SK-N-SH (cell line): ENCODE data around the gene CNN2. TPM values are rescaled to one million over a fixed set of nuclear protein-coding genes. Genes with fewer than 3 reads are reported as not detected.

Experiments used
- CTCF ChIA-PET: fragments of 300-600, 350-600 bp; formaldehyde crosslinking; extraction: SDS; loops from one replicate; lab custom pipeline; 2021; lab: Yijun Ruan, JAX
- POLR2A ChIA-PET: fragments of 350-600 bp; sonication (Branson Sonifier 250); formaldehyde crosslinking; extraction: SDS; loops from one replicate; lab custom pipeline; 2020; ENCODE audit warnings: antibody characterized with exemption, inconsistent platforms; lab: Yijun Ruan, JAX
- DNase-seq: peaks from one replicate; pipeline ENCODE4 v3.0.0; 2012
- H2AFZ ChIP-seq: fragments of 200-600 bp; sonication (generic); 2 replicates; pipeline ENCODE4 v1.8.1; 2016; ENCODE audit warnings: antibody characterized with exemption, mild to moderate bottlenecking, low read depth
- H3F3A ChIP-seq: fragments of 200-600 bp; sonication (generic); replicated peaks from 2 replicates; pipeline ENCODE3; 2016; ENCODE audit warnings: antibody characterized with exemption, mild to moderate bottlenecking; ENCODE audit not compliant: insufficient read depth
- H3K27ac ChIP-seq, 2 experiments: fragments of 200-500 bp in 1 of 2; fragments of 200-600 bp in 1 of 2; sonication (Bioruptor generic) in 1 of 2; sonication (generic), shearing (Covaris generic) in 1 of 2; 2 replicates each; pipeline versions ENCODE4 v1.5.1 to v1.6.1; 2014 to 2016; ENCODE audit warnings: low read depth in 2 of 2, inconsistent platforms in 1 of 2, low read length in 1 of 2, mild to moderate bottlenecking in 1 of 2, mixed read lengths in 1 of 2
- H3K27me3 ChIP-seq: fragments of 200-600 bp; sonication (generic), shearing (Covaris generic); 2 replicates; pipeline ENCODE4 v1.6.1; 2016; ENCODE audit warnings: mixed run types; ENCODE audit not compliant: insufficient read depth
- H3K36me3 ChIP-seq, 2 experiments: fragments of 200-500 bp in 1 of 2; fragments of 200-600 bp in 1 of 2; sonication (Bioruptor generic) in 1 of 2; sonication (generic) in 1 of 2; replicated peaks in 1 of 2; 2 replicates each; pipeline versions ENCODE3 to v1.5.1; 2014 to 2016; ENCODE audit warnings: low read length in 1 of 2, mild to moderate bottlenecking in 1 of 2; ENCODE audit not compliant: insufficient read depth in 2 of 2, control insufficient read depth in 1 of 2
- H3K4me1 ChIP-seq, 2 experiments: fragments of 200-500 bp in 1 of 2; fragments of 200-600 bp in 1 of 2; sonication (Bioruptor generic) in 1 of 2; sonication (generic), shearing (Covaris generic) in 1 of 2; 2 replicates each; pipeline versions ENCODE4 v1.5.1 to v1.6.1; 2014 to 2016; ENCODE audit warnings: low read depth in 1 of 2, low read length in 1 of 2, mixed run types in 1 of 2; ENCODE audit not compliant: insufficient read depth in 2 of 2, control insufficient read depth in 1 of 2
- H3K4me2 ChIP-seq: fragments of 200-600 bp; sonication (generic), shearing (Covaris generic); 2 replicates; pipeline ENCODE4 v1.6.1; 2017; ENCODE audit warnings: mixed run types
- H3K4me3 ChIP-seq, 2 experiments: fragments of 200-500 bp in 1 of 2; fragments of 200-600 bp in 1 of 2; sonication (Bioruptor generic) in 1 of 2; sonication (generic), shearing (Covaris generic) in 1 of 2; 2 replicates each; pipeline versions ENCODE4 v1.5.1 to v1.8.1; 2014 to 2016; ENCODE audit warnings: low read depth in 2 of 2, inconsistent platforms in 1 of 2, low read length in 1 of 2, mild to moderate bottlenecking in 1 of 2, mixed read lengths in 1 of 2, moderate library complexity in 1 of 2
- H3K79me2 ChIP-seq: fragments of 200-600 bp; sonication (generic); 2 replicates; pipeline ENCODE4 v1.8.1; 2017; ENCODE audit warnings: mild to moderate bottlenecking; ENCODE audit not compliant: insufficient read depth
- H3K9ac ChIP-seq: fragments of 200-600 bp; sonication (generic); 2 replicates; pipeline ENCODE4 v1.6.1; 2017; ENCODE audit warnings: mixed run types
- H3K9me2 ChIP-seq: fragments of 200-600 bp; sonication (generic); 2 replicates; pipeline ENCODE4 v1.6.1; 2017; ENCODE audit warnings: mixed run types
- H3K9me3 ChIP-seq: fragments of 200-600 bp; sonication (generic); 2 replicates; pipeline ENCODE4 v1.6.1; 2017; ENCODE audit warnings: mixed run types, mild to moderate bottlenecking, moderate library complexity
- H4K20me1 ChIP-seq: fragments of 200-600 bp; sonication (generic); 2 replicates; pipeline ENCODE4 v1.6.1; 2017; ENCODE audit warnings: mild to moderate bottlenecking, mixed run types; ENCODE audit not compliant: insufficient read depth
- CHD2 ChIP-seq: fragments of 150-350 bp; IDR thresholded peaks from 2 replicates; pipeline ENCODE4 v1.6.1; 2018; ENCODE audit warnings: low read length; ENCODE audit not compliant: partially characterized antibody
- CTCF ChIP-seq: fragments of 200-600 bp; sonication (generic); IDR thresholded peaks from 2 replicates; pipeline ENCODE4 v1.6.1; 2017; ENCODE audit warnings: antibody characterized with exemption, mild to moderate bottlenecking, moderate library complexity
- ELF1 ChIP-seq: IDR thresholded peaks from 2 replicates; pipeline ENCODE4 v1.4.0; 2012
- GABPA ChIP-seq: IDR thresholded peaks from 2 replicates; pipeline ENCODE4 v1.4.0; 2012; ENCODE audit warnings: low read depth, mild to moderate bottlenecking
- GATA2 ChIP-seq: sonication (generic); formaldehyde crosslinking; IDR thresholded peaks from 2 replicates; pipeline ENCODE4 v1.5.0; 2020; ENCODE audit warnings: mild to moderate bottlenecking, missing genetic modification reagents
- MEF2A ChIP-seq: IDR thresholded peaks from 2 replicates; pipeline ENCODE4 v1.4.0; 2012; ENCODE audit warnings: low read depth, borderline replicate concordance
- MXI1 ChIP-seq: IDR thresholded peaks from 2 replicates; pipeline ENCODE4 v1.6.1; 2012; ENCODE audit warnings: mild to moderate bottlenecking, low read depth, low read length, improper control_type of control experiment
- NFIC ChIP-seq: IDR thresholded peaks from 2 replicates; pipeline ENCODE4 v1.4.0; 2012; ENCODE audit warnings: borderline replicate concordance
- NRF1 ChIP-seq: IDR thresholded peaks from 2 replicates; pipeline ENCODE4 v1.6.1; 2012; ENCODE audit warnings: low read depth, mild to moderate bottlenecking, low read length
- POLR2AphosphoS5 ChIP-seq: IDR thresholded peaks from 2 replicates; pipeline ENCODE4 v1.6.1; 2012; ENCODE audit warnings: low read depth, low read length
- RAD21 ChIP-seq: IDR thresholded peaks from 2 replicates; pipeline ENCODE4 v1.6.1; 2012; ENCODE audit warnings: mild to moderate bottlenecking, low read length
- RFX5 ChIP-seq: IDR thresholded peaks from 2 replicates; pipeline ENCODE4 v1.6.1; 2012; ENCODE audit warnings: mild to moderate bottlenecking, improper control_type of control experiment, low read length
- RXRA ChIP-seq: IDR thresholded peaks from 2 replicates; pipeline ENCODE4 v1.4.0; 2012; ENCODE audit warnings: low read depth, mild to moderate bottlenecking, borderline replicate concordance
- SMC3 ChIP-seq: IDR thresholded peaks from 2 replicates; pipeline ENCODE4 v1.6.1; 2012; ENCODE audit warnings: low read depth, low read length, improper control_type of control experiment
- TEAD4 ChIP-seq: IDR thresholded peaks from 2 replicates; pipeline ENCODE4 v1.4.0; 2012; ENCODE audit warnings: mild to moderate bottlenecking, borderline replicate concordance; ENCODE audit not compliant: insufficient read depth
- USF1 ChIP-seq: IDR thresholded peaks from 2 replicates; pipeline ENCODE4 v1.4.0; 2012; ENCODE audit warnings: low read depth, borderline replicate concordance
- YY1 ChIP-seq: IDR thresholded peaks from 2 replicates; pipeline ENCODE4 v1.4.0; 2012; ENCODE audit warnings: low read depth, mild to moderate bottlenecking
- WGBS: methylation state at CpG from one replicate; pipeline ENCODE4 v1.1.6; 2017; ENCODE audit warnings: low lambda C conversion rate; 5-methylcytosine and 5-hydroxymethylcytosine counted together
- polyA plus RNA-seq, 3 experiments: library from polyadenylated mRNA; depleted of rRNA; stranded (reverse); fragments of >200 nt; gene quantifications; 2 replicates each; pipeline ENCODE4 v1.2.3, GENCODE V29; 2012
- TF ChIP-seq, protein P1 (sequence below): fragments of 150-350 bp; IDR thresholded peaks from 2 replicates; pipeline ENCODE4 v1.6.1; 2017; ENCODE audit warnings: antibody characterized with exemption, low read length, low read depth, borderline replicate concordance

CNN2 gene
- polyA plus RNA-seq, 1 of the 3 experiments (the other 2 are of a cell fraction) = 279 TPM

- ChIA-PET POLR2A (no interaction called here), CTCF (interaction anchor here (1.3 to 3.3 kb wide), 4 partner anchors 11 to 191 kb away, joined by 5 to 13 read pairs (median 6); no protein-coding TSS in a partner anchor)
- no peak overlapping the region for H3K4me3 ChIP-seq
- no peaks in the 10 kb centered on the region for H3K36me3 ChIP-seq
- DNase-seq = no peak
- H3K9ac ChIP-seq = no peak overlapping the region
- WGBS = 98% methylated on average over 4 of the region's 4 CpGs
- 0 out of 2 replicates have a peak, but pooled peaks cover under 1% of the 10 kb centered on the region for H3K27me3 ChIP-seq
- no peaks in the 10 kb centered on the region for H4K20me1 ChIP-seq
- no peak overlapping the region for H2AFZ ChIP-seq
- TF ChIP-seq YY1 (no peak), ELF1 (no peak), RXRA (no peak), USF1 (no peak), MEF2A (no peak), GATA2 (CRISPR knock-in tag) (no peak), POLR2AphosphoS5 (no peak), RFX5 (no peak), SMC3 (no peak), CTCF (no peak), GABPA (no peak)
- TF ChIP-seq, protein P1, sequence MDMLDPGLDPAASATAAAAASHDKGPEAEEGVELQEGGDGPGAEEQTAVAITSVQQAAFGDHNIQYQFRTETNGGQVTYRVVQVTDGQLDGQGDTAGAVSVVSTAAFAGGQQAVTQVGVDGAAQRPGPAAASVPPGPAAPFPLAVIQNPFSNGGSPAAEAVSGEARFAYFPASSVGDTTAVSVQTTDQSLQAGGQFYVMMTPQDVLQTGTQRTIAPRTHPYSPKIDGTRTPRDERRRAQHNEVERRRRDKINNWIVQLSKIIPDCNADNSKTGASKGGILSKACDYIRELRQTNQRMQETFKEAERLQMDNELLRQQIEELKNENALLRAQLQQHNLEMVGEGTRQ = no peak
- TF ChIP-seq, all 33 proteins: peak for 0
- H3K4me2 ChIP-seq = no peak overlapping the region
- peaks cover 0 to 16% of the 10 kb centered on the region in 2 experiments; a peak in 1 of 4 replicates for H3K4me1 ChIP-seq
- H3K9me3 ChIP-seq = no peaks in the 10 kb centered on the region
- peaks cover 15% of the 10 kb centered on the region for H3F3A ChIP-seq
- no peaks in the 10 kb centered on the region for H3K9me2 ChIP-seq
- no peaks in the 10 kb centered on the region for H3K79me2 ChIP-seq
- H3K27ac ChIP-seq = no peak overlapping the region
These were observed 49.6 kb downstream of the CNN2 start for GRCh38 chr19:1076046-1076386.

DNA sequence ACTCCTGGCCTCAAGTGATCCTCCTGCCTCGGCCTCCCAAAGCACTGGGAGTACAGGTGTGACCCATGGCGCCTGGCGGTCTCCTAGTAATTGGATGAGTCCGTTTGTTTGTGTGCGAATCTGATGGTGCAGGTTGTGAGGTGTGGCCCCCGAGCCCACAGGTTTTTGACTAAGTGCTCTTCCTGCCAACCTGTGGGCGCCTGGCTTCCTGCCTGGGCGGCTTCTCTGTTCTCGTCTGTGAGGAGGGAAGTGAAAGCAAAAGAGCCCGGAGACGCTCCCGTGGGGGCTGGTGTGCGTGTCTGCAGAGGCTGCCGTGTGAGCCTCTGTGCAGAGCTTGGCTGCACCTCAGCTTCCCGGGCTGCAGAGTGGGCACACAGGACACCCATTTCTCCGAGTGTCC lies 50.5 kb downstream of the CNN2 start:
- peaks cover 11% of the 10 kb centered on the region for H3F3A ChIP-seq
- H3K9me3 ChIP-seq = no peaks in the 10 kb centered on the region
- H3K4me1 ChIP-seq = peaks cover 0 to 21% of the 10 kb centered on the region in 2 experiments; a peak in 1 of 4 replicates
- no peak overlapping the region for H3K4me3 ChIP-seq
- H3K36me3 ChIP-seq = no peaks in the 10 kb centered on the region
- H3K4me2 ChIP-seq = no peak overlapping the region
- H2AFZ ChIP-seq = no peak overlapping the region
- H3K27ac ChIP-seq = no peak overlapping the region
- H3K27me3 ChIP-seq = no peaks in the 10 kb centered on the region
- CTCF ChIA-PET = interaction anchor here (3.3 kb wide), 1 partner anchor 12 kb away, joined by 13 read pairs; no protein-coding TSS in a partner anchor
- no peak overlapping the region for H3K9ac ChIP-seq
- H3K9me2 ChIP-seq = no peaks in the 10 kb centered on the region
- no peaks in the 10 kb centered on the region for H4K20me1 ChIP-seq
- TF ChIP-seq SMC3 (no peak), MXI1 (no peak), RAD21 (no peak), CHD2 (no peak), NRF1 (no peak), TEAD4 (no peak), NFIC (no peak)
- POLR2A ChIA-PET = interaction anchor here (0.9 kb wide), 1 partner anchor 10 kb away, joined by 5 read pairs; the partner anchor contains the start of gene ARHGAP45
- DNase-seq = no peak
- no peaks in the 10 kb centered on the region for H3K79me2 ChIP-seq
- 75% methylated on average over 11 of the region's 16 CpGs for WGBS
